ENCODE data around the gene DNAJB5.

DNAJB5 gene

GRCh38 chr9:34985311-34985899 is 4.1 kb upstream of the DNAJB5 start:
- peak; percentile 77 for DNase-seq

DNA sequence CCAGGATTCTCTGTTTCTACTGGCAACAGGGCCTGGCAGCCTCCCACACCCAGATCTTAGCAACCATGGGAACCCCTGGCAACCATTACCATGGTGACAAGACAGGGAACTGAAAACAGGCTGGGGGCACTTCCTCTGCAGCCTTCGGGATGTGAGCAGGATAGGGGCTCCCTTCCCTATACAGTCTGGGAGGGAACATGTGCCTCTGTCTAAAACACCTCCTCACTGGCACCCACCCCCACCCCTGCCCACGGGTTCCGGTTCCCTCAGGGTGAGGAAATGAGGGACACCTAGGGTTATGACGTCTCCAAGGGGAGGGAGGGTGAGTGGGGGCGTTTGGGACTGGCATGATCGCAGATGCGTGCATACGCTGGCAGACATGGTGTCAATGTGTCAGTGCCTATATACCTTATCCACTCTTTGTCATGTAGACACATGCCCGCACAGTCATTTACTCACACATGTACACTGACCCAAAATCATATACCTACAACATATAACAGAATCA is 3.0 kb upstream of the DNAJB5 start:
- DNase-seq, result peak; percentile 16

- DNase-seq, result no peak
Observed at GRCh38 chr9:34987160-34987901, 2.2 kb upstream of the DNAJB5 start.

DNA sequence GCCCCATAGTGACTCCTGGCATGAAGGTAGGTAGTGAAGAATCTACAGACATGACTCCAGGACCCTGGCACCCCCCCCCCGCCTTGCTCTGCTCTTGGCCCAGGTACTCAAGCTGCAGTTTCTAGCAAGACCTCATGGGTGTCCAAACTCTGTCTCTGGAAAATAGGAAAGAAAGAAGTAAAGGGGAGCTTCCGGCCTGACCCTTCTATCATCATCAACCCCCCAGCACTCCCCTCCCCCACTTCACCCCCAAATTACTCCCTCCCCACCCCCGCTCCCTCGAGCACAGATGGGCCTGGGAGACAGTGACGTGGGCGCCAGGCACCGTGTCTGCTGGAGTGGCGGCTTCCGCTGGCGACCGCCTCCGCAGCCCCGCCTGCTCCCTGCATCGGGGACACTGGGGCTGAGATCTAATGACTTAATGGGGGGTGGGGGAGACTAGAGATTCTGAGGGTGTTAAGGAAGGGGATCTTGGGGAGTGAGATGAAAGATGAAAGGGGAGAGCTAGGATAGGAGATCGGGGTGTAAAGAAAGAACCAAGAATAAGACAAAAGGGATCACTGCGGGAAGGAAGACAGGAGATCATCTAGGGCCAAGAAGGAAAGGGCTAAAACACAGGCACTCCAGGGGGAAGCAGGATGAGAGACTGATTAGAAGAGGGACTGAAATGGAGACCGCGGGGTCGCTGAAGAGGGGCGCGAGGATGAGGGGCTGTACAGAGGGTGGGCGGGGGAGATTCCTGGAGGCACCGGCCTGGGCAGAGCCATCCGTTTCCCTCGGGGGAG is 1.1 kb upstream of the DNAJB5 start:
- no peak for DNase-seq

GRCh38 chr9:34989946-34990635 is 546 bp downstream of the DNAJB5 start:
- DNase-seq, result no peak

GRCh38 chr9:34990908-34991606 is 1.5 kb downstream of the DNAJB5 start:
- no peak for DNase-seq

DNA sequence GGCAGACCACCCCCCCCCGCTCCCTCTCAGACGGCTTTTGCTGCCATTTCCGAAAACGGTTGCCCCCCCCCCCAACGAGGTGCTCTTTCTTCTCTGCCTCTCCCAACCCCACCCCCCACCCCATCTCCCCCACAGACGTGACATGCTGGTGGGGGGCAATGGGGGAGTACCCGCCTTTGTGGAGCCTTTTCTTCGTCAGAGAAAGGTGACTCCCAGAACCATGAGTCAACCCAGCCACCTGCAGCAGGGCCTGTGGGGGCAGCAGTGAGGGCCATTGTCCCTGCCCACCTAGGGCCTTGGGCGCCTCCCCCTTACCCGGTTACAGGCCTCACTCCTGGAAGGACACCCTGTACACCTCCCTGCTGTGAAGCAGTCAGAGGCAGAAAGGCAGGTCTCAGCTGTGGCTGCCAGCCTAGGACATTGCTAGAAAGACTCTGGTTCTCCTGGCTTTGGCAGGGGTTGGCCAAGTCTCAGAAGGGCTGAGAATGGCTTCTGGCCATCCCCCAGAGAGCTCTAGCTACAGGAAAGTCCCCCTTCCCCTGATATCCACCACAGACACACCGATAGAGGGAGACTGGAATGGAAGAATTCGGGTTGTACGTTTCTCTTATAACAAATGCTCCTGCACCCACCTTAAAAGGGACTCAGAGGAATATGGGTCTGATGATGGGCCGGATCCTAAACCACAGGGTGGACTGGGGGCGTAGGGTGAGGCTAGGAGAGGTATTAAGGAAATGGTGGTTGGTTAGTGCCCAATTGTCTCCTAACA is 2.2 kb downstream of the DNAJB5 start:
- DNase-seq, result no peak

- DNase-seq, result no peak
Observed at GRCh38 chr9:34992376-34992951, 2.9 kb downstream of the DNAJB5 start.

DNA sequence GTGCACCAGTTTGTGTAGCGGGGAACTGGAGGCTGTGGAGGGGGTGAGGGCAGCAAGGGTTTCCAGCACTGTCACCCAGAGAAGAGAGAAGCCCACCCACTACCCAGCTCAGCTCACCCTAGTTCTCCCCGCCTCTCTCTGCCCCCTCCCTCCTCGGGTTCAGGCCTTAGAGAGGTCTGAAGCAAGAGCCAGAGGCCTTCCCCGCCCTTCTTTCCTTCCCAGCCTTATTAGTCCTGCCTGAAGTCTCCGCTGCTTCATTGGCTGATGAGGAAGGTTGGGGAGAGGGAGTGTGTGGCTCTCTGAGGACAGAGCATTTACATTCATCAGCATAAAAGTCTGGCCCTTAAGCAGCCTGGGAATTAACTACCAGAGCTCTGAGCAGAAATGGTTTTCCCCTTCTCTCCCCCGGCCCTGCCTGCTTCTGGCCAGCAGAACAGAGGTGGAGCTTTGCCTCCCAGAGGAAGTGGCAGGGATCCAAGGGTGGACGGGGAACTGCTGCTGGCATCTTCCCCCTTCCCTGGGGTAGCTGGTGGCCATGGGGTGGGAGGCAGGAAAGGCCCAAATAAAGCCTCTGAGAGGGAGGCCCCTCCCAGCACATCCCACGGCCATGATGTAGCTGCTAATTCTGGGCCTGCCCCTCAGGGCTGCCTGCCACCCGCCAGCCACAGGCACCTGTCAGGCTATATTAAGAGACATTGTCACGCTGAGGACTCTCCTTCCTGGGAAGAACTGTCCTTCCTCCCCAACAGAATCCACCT is 4.1 kb downstream of the DNAJB5 start:
- DNase-seq, result no peak

- DNase-seq, result peak; percentile 37
Observed at GRCh38 chr9:34994260-34994899, 4.8 kb downstream of the DNAJB5 start.

- DNase-seq, result no peak
Observed at GRCh38 chr9:34994900-34995669, 5.5 kb downstream of the DNAJB5 start.

DNA sequence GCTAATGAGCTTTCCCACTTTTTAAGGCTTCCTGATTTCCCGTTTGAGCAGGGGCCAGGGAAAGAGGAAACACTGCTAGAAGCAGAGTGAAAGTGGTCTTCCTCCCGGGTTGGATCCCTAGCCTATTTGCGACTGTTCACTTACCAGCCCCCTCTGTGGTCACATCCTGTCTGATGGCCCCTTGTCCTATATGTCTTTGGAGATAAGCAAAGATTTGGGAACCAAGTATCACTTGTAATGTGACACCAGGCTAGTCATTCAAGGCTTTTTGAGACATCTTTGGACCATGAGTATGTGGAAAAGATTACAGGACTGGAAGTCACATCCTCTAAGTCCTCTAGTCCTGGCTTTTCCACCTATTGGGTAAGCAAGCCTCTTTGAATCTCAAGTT is 6.1 kb downstream of the DNAJB5 start:
- DNase-seq, result no peak

DNA sequence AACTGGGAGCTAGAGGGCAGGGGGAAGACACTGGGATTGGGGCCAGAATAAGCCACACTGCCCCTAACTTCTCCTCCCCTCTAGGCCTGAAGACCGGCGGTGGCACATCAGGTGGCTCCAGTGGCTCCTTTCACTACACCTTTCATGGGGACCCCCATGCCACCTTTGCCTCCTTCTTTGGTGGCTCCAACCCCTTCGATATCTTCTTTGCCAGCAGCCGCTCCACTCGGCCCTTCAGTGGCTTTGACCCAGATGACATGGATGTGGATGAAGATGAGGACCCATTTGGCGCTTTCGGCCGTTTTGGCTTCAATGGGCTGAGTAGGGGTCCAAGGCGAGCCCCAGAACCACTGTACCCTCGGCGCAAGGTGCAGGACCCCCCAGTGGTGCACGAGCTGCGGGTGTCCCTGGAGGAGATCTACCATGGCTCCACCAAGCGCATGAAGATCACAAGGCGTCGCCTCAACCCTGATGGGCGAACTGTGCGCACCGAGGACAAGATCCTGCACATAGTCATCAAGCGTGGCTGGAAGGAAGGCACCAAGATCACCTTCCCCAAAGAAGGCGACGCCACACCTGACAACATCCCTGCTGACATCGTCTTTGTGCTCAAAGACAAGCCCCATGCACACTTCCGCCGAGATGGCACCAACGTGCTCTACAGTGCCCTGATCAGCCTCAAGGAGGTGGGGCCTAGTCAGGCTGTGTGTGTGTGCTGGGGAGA is 6.8 kb downstream of the DNAJB5 start:
- DNase-seq, result no peak

DNA sequence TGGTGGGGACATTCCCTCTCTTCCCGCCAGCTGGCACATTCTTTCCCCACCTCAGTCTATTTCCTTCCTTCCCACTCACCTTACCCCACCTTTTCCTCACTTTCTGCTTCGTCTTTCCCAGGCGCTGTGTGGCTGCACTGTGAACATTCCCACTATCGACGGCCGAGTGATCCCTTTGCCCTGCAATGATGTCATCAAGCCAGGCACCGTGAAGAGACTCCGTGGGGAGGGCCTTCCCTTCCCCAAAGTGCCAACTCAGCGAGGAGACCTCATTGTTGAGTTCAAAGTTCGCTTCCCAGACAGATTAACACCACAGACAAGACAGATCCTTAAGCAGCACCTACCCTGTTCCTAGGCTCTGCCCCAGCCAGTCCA is 7.3 kb downstream of the DNAJB5 start:
- DNase-seq, result no peak

DNA sequence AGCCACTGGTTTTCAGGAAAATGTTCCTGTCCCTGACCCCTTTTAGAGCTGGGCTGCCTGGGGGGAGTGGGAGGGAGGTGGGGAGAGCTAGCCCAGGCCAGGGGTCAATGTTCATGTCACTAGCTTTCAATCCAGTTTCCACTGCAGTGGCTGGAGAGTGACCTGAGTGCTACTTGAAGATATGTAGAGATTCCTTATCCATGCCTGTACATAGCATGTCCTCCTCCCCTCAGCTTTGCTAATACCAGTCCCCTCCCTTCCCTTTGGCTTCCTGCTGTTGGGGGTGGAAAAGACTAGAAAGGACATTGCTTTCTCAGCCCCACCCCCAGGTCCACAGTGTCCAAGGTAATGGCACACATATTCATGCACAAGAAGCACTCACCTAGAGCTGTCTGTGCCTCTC is 7.8 kb downstream of the DNAJB5 start:
- no peak for DNase-seq

DNA sequence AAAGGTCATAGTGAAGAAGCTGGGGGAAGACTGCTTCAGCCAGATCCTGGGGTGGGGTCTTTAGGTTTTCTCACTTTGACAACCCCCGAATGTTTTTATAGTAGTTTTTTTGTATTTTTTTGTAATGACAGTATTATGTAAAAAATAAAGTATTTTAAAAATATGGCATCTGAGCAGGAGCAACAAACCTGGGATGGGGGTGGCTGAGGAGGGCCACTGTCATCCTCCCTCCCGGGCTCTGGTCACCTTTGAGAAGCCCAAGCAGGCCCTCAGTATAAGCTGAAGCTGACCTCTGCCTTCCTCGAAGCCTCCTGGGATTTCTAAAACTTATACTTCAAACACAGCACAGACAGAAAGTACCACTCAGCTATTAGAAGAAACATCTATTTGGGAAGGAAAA is 8.7 kb downstream of the DNAJB5 start:
- DNase-seq, result no peak

- DNase-seq, result no peak
Observed at GRCh38 chr9:34999576-34999975, 10.0 kb downstream of the DNAJB5 start.

DNA sequence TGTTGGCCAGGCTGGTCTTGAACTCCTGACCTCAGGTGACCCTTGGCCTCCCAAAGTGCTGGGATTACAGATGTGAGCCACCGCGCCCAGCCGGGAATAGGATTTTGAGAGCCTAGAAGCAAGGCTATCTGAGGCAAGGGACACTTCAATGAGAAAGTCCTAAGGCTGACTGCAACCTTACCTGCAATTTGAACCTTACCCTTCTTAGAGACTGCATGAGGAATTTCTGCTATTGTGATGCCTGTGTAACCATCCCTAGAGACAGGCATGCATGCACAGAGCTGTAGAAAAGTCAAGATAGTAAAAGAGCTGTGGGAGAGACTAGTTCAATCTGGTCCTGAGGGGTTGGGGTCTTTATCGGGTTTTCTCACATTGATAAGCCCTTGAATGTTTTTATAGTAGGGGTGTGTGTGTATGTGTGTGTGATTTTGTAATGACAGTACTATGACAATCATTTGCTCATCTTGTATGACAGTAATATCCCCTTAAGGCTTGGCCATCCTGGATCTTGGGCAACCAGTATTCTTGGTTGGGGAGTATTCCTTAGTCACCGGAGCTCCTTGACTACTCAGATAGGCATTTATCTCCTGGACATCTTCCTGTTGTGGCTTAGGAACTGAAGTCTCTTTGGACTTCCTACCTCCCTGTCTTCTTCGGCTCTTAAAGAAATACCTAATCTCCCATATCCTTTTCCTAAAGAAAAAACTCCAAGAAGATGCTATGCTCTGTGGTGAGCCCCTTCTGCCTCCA is 11.2 kb downstream of the DNAJB5 start:
- DNase-seq, result no peak
